WTC11 (cell line): ENCODE results near the gene ZIC5. TPM values are rescaled to one million over a fixed set of nuclear protein-coding genes. Genes with fewer than 3 reads are reported as not detected.

ENCODE experiments used
- ATAC-seq: fragments of 200-7000 bp; cut with Tn5 transposase; 2 replicates; pipeline ENCODE4 v1.10.0; 2021; ENCODE audit warnings: mild to moderate bottlenecking, moderate library complexity
- CTCF ChIA-PET: fragments of 300-600 bp; sonication (Branson Sonifier 250); formaldehyde crosslinking; loops from one replicate; lab custom pipeline; 2021; ENCODE audit warnings: antibody characterized with exemption; lab: Charles Lee
- POLR2A ChIA-PET: fragments of 350-600 bp; sonication (Branson Sonifier 250); formaldehyde crosslinking; loops from one replicate; lab custom pipeline; 2021; ENCODE audit warnings: antibody characterized with exemption; lab: Charles Lee
- DNase-seq: peaks from one replicate; pipeline ENCODE4 v3.0.0; 2021; ENCODE audit warnings: low spot score
- H3K27ac Mint-ChIP-seq: 2 replicates; pipeline ENCODE4 v1.8.0; 2021; ENCODE audit warnings: mixed read lengths
- H3K27me3 Mint-ChIP-seq: 2 replicates; pipeline ENCODE4 v1.8.0; 2021; ENCODE audit warnings: low read depth, mild to moderate bottlenecking, moderate library complexity, mixed read lengths
- H3K36me3 Mint-ChIP-seq: 2 replicates; pipeline ENCODE4 v1.8.0; 2021; ENCODE audit warnings: mixed read lengths
- H3K4me1 Mint-ChIP-seq: 2 replicates; pipeline ENCODE4 v1.8.0; 2022; ENCODE audit warnings: mixed read lengths
- H3K4me3 Mint-ChIP-seq: 2 replicates; pipeline ENCODE4 v1.8.0; 2021; ENCODE audit warnings: mild to moderate bottlenecking, moderate library complexity, mixed read lengths
- H3K9me3 Mint-ChIP-seq: 2 replicates; pipeline ENCODE4 v1.8.0; 2021; ENCODE audit warnings: mixed read lengths
- ARID4B ChIP-seq: sonication (generic); formaldehyde crosslinking; IDR thresholded peaks from 2 replicates; pipeline ENCODE4 v1.8.0; 2023; ENCODE audit warnings: missing genetic modification reagents, mild to moderate bottlenecking, borderline replicate concordance
- CTCF ChIP-seq: fragments of 200-600 bp; IDR thresholded peaks from 2 replicates; pipeline ENCODE4 v1.8.0; 2022; ENCODE audit warnings: antibody characterized with exemption
- E2F5 ChIP-seq: sonication (generic); formaldehyde crosslinking; IDR thresholded peaks from 2 replicates; pipeline ENCODE4 v1.8.1; 2022; ENCODE audit warnings: mild to moderate bottlenecking, moderate library complexity, missing genetic modification reagents
- EMX1 ChIP-seq: fragments of 250-450 bp; sonication (Bioruptor Pico); IDR thresholded peaks from 2 replicates; pipeline ENCODE4 v1.8.0; 2021; ENCODE audit warnings: mild to moderate bottlenecking
- ESRRA ChIP-seq: sonication (generic); formaldehyde crosslinking; IDR thresholded peaks from 2 replicates; pipeline ENCODE4 v1.8.1; 2022; ENCODE audit warnings: mild to moderate bottlenecking, missing genetic modification reagents, borderline replicate concordance
- ETV6 ChIP-seq: sonication (generic); formaldehyde crosslinking; IDR thresholded peaks from 2 replicates; pipeline ENCODE4 v1.8.1; 2022; ENCODE audit warnings: mild to moderate bottlenecking, missing genetic modification reagents
- FOXP1 ChIP-seq: sonication (generic); formaldehyde crosslinking; IDR thresholded peaks from 2 replicates; pipeline ENCODE4 v1.8.0; 2022; ENCODE audit warnings: missing genetic modification reagents, mild to moderate bottlenecking, moderate library complexity, borderline replicate concordance
- FOXP4 ChIP-seq: sonication (generic); formaldehyde crosslinking; IDR thresholded peaks from 2 replicates; pipeline ENCODE4 v1.8.0; 2022; ENCODE audit warnings: mild to moderate bottlenecking, missing genetic modification reagents
- HMGXB4 ChIP-seq: sonication (generic); formaldehyde crosslinking; IDR thresholded peaks from 2 replicates; pipeline ENCODE4 v1.8.1; 2023; ENCODE audit warnings: mild to moderate bottlenecking, moderate library complexity, missing genetic modification reagents
- KAT7 ChIP-seq: sonication (generic); formaldehyde crosslinking; IDR thresholded peaks from 2 replicates; pipeline ENCODE4 v1.8.1; 2023; ENCODE audit warnings: missing genetic modification reagents, mild to moderate bottlenecking, borderline replicate concordance
- NR3C1 ChIP-seq: sonication (generic); formaldehyde crosslinking; conservative IDR thresholded peaks from 2 replicates; pipeline ENCODE4 v1.8.1; 2023; ENCODE audit warnings: low read depth, mild to moderate bottlenecking, missing genetic modification reagents
- RELA ChIP-seq: sonication (generic); formaldehyde crosslinking; IDR thresholded peaks from 2 replicates; pipeline ENCODE4 v1.8.1; 2022; ENCODE audit warnings: missing genetic modification reagents, mild to moderate bottlenecking, borderline replicate concordance
- SMAD3 ChIP-seq: sonication (generic); formaldehyde crosslinking; IDR thresholded peaks from 2 replicates; pipeline ENCODE4 v1.8.0; 2022; ENCODE audit warnings: missing genetic modification reagents, mild to moderate bottlenecking, borderline replicate concordance
- ZNF219 ChIP-seq: sonication (generic); formaldehyde crosslinking; IDR thresholded peaks from 2 replicates; pipeline ENCODE4 v1.8.0; 2023; ENCODE audit warnings: missing genetic modification reagents, mild to moderate bottlenecking, borderline replicate concordance
- total RNA-seq: library from RNA; stranded (reverse); gene quantifications from 3 replicates; pipeline ENCODE4 v1.2.3, GENCODE V29; 2021
- TF ChIP-seq, protein P1 (sequence below): sonication (generic); formaldehyde crosslinking; IDR thresholded peaks from 2 replicates; pipeline ENCODE4 v1.8.0; 2023; ENCODE audit warnings: missing genetic modification reagents
- TF ChIP-seq, protein P2 (sequence below): sonication (generic); formaldehyde crosslinking; IDR thresholded peaks from 2 replicates; pipeline ENCODE4 v1.8.0; 2022; ENCODE audit warnings: mild to moderate bottlenecking, missing genetic modification reagents

Gene ZIC5
- total RNA-seq, 1 experiment from 2014 or later = 46.4 TPM

- POLR2A ChIA-PET = interaction anchor here (0.7 to 3.2 kb wide), 5 partner anchors 9 to 311 kb away, joined by 4 to 67 read pairs (median 7); partner anchors contain the start of gene ZIC2
- no peaks in the 10 kb centered on the region; the same call in 1 of the 2 replicates for H3K27me3 Mint-ChIP-seq
- H3K36me3 Mint-ChIP-seq = peaks cover 39% of the 10 kb centered on the region
- H3K4me1 Mint-ChIP-seq = peaks cover 52% of the 10 kb centered on the region
- DNase-seq (no peak), ATAC-seq (no peak)
- H3K4me3 Mint-ChIP-seq = peak overlapping the region; percentile 97
- H3K27ac Mint-ChIP-seq = peak overlapping the region; percentile 98
- H3K9me3 Mint-ChIP-seq = no peaks in the 10 kb centered on the region
- TF ChIP-seq ARID4B (CRISPR knock-in tag) = peak; percentile 18; the same call in 1 of the 2 replicates
- no peak for TF ChIP-seq KAT7 (CRISPR knock-in tag)
- CTCF ChIA-PET = interaction anchor here (0.7 to 2.0 kb wide), 9 partner anchors 10 to 311 kb away, joined by 3 to 11 read pairs (median 4); partner anchors contain the start of gene ZIC2
Measured at GRCh38 chr13:99969453-99969918, 2.1 kb downstream of the ZIC5 start.

DNA sequence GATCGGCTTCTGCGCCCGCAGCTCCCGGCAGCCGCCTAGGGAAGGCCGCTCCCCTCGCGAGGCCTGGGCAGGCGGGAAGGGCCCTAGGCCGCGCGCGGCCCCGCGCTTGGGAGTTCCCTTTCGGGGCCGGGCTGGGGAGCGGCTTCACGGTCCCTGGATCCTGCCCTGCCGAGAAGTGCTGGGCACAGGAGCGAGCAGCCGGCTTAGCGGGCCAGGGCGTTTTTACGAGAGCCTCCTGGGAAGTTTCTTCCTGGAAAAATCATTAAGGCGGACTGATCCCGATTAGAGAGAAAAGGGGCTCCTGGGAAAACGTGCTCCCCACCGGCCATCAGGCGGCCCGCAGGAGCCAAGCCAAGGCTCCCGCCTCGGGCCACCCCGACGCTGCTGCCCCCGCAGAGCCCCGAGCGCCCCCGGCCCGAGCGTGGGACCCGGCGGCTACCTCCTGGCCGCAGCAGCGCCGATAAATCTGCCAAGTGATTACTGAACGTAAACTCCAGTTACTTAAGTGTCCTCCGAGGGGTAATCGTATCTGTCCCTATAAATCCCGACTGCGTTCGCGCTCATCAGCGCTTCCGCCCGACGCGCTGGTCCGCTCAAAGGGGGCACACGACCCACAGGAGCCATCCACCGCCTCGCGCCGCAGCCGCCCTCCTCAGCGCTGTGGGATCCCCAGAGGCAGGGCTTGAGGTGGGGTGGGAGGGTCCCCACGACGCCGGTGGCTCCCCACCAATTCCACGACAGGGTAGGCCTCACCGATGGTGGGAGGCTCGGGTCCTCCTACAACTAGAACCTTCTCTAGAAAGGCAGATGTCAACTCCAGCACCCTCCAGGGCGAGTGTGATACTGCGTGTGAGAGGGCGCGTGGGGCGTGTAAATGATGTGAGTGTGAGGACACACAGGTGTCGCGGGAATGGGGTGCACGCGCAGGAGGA, 2.8 kb downstream of the ZIC5 start:
- ATAC-seq = no peak
- Mint-ChIP-seq H3K36me3 (peaks cover 46% of the 10 kb centered on the region), H3K27ac (peak overlapping the region; percentile 98), H3K27me3 (no peaks in the 10 kb centered on the region; the same call in 1 of the 2 replicates), H3K9me3 (no peaks in the 10 kb centered on the region), H3K4me3 (peak overlapping the region; percentile 97), H3K4me1 (peaks cover 54% of the 10 kb centered on the region)
- ChIA-PET CTCF (interaction anchor here (1.0 to 1.2 kb wide), 3 partner anchors 10 to 203 kb away, joined by 3 to 12 read pairs (median 5); no protein-coding TSS in a partner anchor), POLR2A (interaction anchor here (1.6 to 3.2 kb wide), 2 partner anchors 13 to 310 kb away, joined by 7 to 67 read pairs; partner anchors contain the start of gene ZIC2)
- TF ChIP-seq FOXP4 (CRISPR knock-in tag) (peak; percentile 75), SMAD3 (CRISPR knock-in tag) (peak; percentile 61; the same call in 1 of the 2 replicates), FOXP1 (CRISPR knock-in tag) (peak; percentile 43; the same call in 1 of the 2 replicates), RELA (peak; percentile 15; the same call in 1 of the 2 replicates), KAT7 (CRISPR knock-in tag) (peak; percentile 60; the same call in 1 of the 2 replicates), NR3C1 (CRISPR knock-in tag) (no peak), HMGXB4 (CRISPR knock-in tag) (0 out of 2 replicates have a peak, but pooled peaks have one; percentile 22), ESRRA (CRISPR knock-in tag) (0 out of 2 replicates have a peak, but pooled peaks have one; percentile 49), E2F5 (0 out of 2 replicates have a peak, but pooled peaks have one; percentile 3), ETV6 (0 out of 2 replicates have a peak, but pooled peaks have one; percentile 24), EMX1 (CRISPR knock-in tag) (no peak), ZNF219 (CRISPR knock-in tag) (0 out of 2 replicates have a peak, but pooled peaks have one; percentile 10), CTCF (no peak)
- TF ChIP-seq, protein P1, sequence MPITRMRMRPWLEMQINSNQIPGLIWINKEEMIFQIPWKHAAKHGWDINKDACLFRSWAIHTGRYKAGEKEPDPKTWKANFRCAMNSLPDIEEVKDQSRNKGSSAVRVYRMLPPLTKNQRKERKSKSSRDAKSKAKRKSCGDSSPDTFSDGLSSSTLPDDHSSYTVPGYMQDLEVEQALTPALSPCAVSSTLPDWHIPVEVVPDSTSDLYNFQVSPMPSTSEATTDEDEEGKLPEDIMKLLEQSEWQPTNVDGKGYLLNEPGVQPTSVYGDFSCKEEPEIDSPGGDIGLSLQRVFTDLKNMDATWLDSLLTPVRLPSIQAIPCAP (CRISPR knock-in tag) = 0 out of 2 replicates have a peak, but pooled peaks have one; percentile 33
- TF ChIP-seq, protein P2, sequence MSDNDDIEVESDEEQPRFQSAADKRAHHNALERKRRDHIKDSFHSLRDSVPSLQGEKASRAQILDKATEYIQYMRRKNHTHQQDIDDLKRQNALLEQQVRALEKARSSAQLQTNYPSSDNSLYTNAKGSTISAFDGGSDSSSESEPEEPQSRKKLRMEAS = peak; percentile 47; the same call in 1 of the 2 replicates
- peak; percentile 45 for DNase-seq
